Eye (tissue), 1 donor: Measurements from ENCODE around the gene NCEH1.
"Not testable (repeated sequence)": the region's sequence is repeated elsewhere in the genome, so short reads cannot be mapped to it uniquely, and the experiment has no call there.

Source experiments
- DNase-seq: peaks from one replicate; pipeline ENCODE4 v3.0.0-alpha.2; 2015

The NCEH1 gene, protein sequence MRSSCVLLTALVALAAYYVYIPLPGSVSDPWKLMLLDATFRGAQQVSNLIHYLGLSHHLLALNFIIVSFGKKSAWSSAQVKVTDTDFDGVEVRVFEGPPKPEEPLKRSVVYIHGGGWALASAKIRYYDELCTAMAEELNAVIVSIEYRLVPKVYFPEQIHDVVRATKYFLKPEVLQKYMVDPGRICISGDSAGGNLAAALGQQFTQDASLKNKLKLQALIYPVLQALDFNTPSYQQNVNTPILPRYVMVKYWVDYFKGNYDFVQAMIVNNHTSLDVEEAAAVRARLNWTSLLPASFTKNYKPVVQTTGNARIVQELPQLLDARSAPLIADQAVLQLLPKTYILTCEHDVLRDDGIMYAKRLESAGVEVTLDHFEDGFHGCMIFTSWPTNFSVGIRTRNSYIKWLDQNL

DNA sequence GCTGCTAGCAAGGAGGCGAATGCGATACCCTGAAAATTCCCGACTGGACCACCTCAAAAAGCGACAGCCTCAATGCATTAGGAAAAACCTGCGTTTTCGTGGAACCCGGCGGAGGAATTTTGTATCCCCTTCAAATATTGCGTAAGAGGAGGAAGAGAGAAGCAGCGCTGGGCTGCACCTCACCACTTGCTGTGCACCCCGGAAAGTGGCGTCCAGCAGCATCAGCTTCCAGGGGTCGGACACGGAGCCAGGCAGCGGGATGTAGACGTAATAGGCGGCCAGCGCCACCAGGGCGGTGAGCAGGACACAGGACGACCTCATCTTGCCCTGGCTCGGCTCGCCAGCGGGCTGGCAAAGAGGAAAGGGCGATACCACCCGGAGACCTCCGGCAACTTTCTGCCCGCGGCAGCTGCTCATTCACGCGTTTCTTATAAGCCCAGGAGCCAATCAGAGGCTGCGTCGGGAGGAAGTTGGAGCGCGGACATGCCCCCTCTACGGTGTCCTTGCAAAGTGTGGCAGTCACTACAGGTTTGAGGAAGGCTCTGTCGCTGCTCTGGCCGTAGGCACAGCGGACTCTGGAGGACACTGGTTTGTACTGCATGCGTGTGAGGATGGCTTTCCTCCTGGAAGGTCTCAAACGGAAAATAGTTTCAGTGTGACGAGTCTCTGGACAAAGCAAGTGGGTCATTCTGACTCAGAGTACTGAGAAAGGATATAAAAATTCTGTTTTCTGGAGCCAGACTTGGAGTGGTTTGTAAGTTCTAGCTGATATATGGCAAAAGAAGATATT, at the start of gene NCEH1:
NCEH1 (minus strand) TSS at position 404 of the 790 bp plus-strand sequence; CDS start at position 321, 83 bp downstream.
- peak; percentile 96 for DNase-seq

DNA sequence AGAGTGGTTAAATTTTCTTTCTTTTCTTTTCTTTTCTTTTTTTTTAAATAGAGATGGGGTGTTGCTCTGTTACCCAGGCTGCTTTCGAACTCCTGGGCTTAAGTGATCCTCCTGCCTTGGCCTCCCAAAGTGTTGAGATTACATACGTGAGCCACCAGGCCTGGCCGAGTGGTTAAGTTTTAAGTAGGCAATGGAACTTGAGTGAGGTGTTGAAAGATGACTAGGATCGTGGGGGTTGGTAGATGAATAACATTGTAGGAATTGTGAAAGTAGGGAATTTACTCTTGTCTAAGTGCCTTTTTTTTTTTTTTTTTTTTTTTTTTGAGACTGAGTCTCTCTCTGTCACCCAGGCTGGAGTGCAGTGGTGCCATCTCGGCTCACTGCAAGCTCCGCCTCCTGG, 49.5 kb upstream of the NCEH1 start:
- not testable (repeated sequence) for DNase-seq

DNA sequence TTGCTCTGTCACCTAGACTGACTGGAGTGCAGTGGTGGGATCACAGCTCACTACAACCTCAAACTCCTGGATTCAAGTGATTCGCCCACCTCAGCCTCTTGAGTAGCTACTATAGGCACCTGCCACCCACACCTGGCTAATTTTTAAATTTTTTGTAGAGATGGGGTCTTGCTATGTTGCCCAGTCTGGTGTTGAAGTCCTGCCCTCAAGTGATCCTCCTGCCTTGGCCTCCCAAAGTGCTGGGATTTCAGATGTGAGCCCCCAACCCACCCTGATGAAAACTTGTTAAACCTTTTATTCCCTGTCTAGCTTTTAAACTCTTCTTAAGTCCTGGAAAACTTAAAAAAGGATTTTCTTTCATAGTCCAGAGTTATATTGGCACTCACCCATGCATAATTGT, 42.3 kb upstream of the NCEH1 start:
- DNase-seq = no peak

DNA sequence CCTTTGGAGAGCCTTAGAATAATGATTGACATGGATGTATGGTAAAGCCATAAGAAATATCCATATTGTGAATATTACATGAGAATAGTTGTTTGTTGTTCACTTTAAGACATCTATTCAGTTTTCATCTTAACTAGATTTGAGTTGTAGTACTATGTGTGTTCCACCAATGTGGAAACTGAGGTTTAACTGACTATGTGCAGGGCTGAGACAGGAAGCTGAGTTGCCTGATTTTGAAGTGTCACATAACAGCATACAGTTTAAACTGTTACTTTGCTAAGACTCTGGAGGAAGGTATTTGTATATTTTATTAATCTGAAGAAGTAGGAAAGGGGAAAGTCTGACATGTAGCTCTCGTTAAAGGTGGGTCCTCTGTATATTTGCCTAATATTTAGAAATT, 41.8 kb upstream of the NCEH1 start:
- no peak for DNase-seq

DNA sequence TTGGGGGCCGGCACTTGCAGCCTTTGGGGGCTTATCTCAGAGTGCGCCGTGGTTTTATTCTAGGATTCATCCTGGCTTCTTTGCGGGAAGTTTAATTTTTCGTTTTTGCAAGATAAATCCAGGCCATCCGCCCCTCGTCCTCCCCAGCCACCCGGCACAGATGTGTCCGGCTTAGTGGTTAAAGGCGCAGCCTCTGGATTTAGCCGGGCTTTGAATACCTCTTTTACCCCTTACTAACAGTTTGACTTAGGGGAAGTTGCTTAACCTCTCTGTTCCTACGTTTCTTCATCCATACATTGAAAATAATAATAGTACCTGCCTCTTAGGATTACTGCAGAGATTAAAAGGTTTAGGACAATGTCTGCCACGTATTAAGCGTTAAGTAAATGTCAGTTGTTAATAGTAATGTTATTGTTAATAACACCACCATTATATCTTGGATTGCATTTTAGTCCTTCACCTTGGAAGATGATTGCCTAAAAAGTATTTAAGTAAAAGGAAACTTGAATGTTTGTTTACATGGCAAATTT, 40.4 kb upstream of the NCEH1 start:
- DNase-seq = no peak

DNA sequence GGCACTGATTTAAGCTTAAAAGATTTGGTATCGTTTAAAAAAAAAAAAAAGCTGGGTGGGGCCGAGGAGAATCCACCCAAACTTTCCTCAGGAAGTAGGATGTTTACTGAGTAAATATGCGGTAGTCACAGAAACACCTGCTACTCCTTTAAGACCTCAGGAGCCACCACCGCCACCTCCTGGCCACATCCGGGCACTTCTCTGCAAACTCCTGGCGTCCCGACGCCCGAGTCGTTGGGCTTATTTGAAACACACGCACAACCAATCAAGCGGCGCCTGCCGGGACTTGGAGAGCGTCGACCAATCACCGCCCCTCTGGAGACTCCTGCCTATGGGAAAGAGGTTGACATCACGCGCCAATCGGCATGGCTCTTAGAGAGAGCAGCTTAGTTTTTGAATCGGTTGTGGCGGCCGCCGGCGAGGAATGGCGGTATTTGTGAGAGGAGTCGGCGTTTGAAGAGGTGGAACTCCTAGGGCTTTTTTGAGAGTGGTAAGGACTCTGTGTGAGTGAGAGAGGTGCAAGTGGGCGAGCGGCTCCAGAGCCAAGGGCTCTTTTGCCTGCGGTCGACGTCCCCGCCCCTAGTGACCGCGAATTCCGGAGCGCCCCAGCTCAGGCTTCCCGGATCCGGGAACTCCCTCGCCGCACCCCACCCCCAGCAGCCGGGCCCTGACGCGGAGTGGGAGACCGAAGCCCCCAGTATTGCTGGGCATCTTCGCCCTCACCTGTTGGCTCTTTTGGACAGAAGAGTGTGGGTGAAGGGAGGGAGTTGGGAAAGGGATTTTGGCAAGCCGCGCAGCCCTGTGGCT, 39.7 kb upstream of the NCEH1 start, which contains the start of gene ECT2:
ECT2 (plus strand) TSS at position 359 of the 807 bp plus-strand sequence. CDS start 3,805 bp downstream, outside the sequence.
- peak; percentile 100 for DNase-seq

DNA sequence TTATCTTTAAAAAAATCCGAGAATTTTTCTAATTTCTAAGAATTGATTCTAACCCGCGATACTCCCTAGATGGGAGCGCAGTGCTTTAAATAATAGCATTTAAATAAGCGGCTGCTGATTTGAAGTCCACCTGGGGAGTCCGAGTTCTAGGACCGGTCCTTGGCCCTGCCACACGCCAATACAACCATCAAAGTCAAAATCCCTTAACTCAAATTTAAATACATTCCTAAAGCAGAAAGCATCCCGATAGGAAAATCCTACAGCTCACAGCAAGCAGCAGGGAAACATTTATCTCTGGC, 39.2 kb upstream of the NCEH1 start:
- DNase-seq = no peak

DNA sequence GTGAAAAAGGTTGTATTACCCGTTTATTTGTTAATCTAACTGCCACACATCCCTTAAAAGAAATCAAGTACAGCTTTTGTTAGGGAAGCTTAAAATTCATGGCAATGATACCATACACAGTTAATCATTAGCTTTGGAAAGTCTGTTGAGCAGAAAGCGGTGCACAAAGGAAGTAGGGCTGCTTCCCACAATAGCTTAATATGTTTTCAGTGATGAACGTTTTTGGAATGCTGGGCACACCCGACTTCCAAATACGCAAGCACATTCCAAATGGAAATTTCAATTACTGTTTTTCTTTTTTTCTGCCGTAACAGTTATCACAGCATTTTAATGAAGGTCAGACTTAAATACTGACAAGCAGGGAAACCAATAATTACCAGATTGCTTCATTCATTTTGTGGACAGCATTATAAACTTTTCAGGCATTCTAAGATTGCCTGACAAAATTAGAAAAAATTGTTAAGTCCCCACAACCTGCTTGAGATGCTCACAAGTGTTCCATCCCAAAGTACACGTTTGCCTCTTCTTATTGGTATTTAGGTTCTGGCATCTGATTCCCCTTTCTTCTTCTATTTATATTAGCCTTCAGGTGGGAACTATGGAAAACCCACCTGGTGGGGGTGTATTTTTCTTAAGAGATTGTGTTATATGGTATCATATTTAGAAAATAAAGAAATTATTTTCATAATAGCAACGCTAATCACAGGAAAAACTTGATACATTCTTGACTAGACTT, 38.5 kb upstream of the NCEH1 start:
- DNase-seq = peak; percentile 30

DNA sequence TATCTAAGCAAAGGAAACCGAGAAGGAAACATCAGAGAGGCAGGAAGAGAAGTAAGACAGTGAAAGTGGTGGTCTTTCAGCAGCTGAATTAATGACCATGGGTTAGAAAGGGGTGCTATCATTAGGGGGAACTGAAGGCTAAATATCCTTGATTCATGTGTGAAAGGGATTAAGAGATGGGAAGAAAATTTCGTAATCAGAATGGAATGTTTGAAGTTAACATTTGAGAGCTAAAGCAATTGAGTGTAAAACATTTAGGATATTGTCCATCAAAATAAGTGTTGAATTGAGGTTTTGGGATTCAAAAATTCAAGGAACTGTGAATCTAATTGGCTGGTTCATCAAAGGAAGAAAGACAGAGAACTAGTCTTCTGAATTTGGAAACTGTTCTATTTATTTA, 35.6 kb upstream of the NCEH1 start:
- no peak for DNase-seq

DNA sequence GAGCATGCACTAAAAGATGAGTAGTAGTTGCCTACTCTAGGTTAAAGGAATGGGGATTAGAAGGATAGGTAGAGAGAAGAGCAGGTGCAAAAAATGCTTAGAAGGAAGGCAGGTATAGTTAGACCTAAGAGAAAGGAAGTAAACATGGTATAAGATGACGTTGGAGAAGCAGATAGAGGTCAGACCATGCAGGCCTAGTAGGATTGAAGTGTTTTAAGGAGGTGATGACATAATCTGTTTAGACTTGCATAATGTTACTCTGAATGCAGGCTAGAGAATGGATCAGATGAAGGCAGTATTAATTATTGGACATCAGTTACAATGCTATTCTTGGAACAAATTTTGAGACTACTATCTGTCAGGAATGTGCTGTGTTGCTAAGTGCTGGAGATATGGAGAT, 28.6 kb upstream of the NCEH1 start:
- DNase-seq = no peak

DNA sequence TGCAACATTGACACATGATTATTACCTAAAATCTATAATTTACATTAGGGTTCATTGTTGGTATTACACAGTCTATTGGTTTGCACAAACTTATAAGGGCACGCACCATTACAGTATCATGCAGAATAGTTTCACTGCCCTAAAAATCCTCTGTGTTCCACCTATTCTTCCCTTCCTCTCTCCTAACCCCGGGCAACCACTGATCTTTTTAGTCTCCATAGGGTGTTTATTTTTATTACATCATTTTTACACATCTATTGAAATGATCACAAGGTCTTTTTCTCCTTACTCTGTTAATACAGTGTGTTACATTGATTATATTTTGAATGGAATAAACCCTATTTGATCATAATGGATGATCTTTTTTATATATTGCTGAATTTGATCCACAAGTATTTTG, 24.1 kb upstream of the NCEH1 start:
- DNase-seq = no peak

DNA sequence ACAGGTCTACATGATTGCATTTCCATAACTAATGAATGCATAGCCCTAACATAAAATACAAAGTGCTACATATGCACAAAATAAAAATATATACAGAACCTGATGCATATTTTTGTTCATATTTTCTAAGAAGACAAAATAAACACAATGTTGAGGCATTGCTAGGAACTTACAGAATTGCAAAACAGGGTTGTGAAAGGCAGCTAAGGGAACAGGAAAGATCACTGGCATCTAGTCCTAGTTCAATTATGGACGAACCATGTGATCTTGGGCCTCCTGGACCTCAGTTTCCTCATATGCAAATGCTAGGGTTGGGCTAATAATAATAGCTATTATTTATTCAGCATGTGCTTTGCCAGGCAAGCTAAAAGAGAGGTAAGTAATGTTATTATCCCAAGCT, 15.5 kb upstream of the NCEH1 start:
- DNase-seq = no peak

DNA sequence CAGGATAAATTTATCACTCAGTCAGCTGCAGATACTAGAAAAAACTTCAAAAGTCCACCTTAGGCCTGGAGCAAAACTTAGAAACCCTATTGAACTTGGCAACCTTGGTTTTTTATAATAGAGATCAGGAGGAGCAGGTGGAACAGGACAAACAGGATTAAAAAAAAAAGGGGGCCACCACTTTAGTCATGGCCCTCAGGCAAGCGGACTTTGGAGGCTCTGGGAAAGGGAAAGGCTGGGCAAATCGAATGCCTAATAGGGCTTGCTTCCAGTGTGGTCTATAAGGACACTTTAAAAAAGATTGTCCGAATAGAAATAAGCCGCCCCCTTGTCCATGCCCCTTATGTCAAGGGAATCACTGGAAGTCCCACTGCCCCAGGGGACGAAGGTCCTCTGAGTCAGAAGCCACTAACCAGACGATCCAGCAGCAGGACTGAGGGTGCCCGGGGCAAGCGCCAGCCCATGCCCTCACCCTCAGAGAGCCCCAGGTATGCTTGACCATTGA, 11.7 kb upstream of the NCEH1 start:
- not testable (repeated sequence) for DNase-seq

DNA sequence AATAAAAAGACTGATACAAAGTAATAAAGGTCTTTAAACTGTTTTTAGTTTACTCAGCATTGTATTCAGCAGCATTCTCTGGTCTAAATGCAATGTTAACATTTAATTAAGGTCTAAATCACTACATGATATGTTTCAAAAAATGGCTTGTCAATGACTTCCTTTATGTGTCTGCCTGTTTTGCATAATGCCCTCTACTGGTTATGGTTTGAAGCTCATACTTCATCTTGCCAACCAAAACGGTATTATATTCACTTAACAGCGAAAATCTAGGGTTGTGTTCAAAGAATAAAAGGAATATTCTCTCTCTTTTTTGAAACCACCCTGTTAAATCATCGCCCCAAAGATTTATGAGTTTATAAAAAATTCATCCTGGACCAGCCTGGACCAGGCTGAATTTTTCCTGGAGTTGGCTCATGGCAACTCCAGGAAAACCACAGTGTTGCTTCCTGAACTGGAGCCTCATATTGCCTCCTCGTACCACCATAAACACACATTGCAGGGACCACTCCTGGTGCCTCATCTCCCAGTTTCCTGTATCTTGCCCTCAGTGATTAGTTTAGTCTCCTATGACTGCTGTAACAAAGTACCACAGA, 6.7 kb upstream of the NCEH1 start:
- DNase-seq = no peak

DNA sequence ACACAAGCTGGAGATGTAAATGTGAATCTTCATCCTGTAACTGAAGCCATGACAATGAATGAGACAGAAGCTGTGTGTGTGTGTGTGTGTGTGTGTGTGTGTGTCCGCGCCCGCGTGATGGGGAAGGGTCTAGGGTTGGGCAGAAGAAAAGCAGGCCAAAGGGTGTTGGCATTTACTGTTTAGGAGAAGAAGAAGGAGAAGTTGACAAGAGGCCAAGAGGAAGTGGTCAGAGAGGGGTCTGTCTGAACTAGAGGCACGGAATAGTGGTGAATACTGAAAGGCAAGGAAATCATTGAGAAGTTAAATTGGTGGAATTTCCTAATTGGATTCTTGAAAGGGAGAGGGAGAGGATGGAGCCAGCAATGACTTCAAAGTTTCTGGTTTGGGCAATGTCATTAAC, 5.6 kb upstream of the NCEH1 start:
- no peak for DNase-seq

DNA sequence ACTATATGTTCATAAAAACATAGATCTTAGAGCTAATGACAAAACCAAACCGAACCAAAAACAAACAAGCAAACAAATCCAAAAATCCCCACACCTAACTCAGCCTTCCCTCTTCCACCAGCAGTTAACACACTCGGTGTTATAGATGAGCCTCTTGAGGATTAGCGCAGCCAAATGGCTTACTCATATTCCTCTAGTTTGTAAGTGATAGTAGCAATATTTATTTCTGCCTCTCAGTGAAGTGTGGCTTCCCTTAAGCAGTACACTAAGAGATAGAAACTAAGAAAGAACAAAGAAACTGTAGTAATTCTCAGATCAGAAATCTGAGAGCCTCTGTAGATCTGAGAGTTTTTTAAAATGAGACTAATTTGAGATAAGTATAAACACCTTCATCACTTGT, 2.4 kb upstream of the NCEH1 start:
- DNase-seq = no peak

DNA sequence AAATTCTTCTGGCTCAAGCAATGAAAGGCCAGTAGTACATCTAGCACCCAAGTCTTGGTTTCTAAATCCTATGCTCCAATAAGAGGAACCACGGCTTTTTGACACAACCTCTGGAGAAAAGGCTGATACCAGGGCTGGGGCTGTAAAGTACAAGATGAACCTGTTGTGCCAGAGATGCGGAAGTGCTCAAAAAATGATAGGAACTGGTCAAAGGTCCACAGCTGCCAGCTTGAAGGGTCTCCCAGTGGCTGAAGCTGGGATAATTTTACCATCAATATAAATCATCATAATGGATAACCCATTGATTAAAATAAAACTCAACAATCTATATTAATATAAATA, 558 bp upstream of the NCEH1 start:
- DNase-seq = no peak

DNA sequence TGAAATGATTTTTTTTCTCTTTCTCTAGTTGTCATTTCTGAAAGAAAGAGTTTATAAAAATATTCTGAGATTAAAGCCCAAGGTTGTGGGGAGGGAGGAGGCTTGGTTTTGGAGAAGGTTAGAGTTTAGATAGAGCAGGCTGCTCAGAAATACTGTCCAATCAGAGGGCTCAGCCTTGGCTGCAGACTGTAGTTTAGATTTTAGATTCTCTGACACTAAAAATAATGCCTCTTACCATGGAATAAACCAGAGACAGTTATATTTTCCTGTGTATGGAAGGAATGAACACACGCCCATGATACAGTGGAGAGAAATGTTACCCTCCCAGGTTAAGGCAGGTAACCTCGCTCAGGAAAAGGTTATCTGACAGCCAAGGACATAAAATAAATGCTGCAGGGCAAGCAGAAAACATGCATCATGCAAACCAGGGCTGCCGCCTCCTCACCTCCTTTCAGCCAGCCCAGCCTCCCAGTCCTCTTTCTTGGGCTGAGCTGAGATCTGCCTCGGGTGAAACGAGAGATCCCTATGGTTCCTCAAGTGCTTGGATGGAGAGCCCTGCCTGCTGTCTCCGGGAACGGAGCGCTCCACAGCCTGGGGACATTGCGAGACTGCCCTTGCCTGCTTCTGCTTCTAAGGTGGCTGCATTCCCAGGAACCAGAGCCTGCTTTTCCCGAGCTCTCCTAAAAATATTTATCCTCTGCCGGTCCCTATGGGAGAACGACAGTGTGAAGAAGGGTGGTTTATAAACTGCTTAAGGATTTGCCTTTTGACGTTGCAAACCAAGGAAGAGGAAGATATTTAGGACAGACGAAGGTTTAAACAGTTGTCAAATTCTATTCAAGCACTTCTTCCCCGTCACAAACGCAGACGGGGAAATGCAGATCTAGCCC, 848 bp downstream of the NCEH1 start:
- no peak for DNase-seq

DNA sequence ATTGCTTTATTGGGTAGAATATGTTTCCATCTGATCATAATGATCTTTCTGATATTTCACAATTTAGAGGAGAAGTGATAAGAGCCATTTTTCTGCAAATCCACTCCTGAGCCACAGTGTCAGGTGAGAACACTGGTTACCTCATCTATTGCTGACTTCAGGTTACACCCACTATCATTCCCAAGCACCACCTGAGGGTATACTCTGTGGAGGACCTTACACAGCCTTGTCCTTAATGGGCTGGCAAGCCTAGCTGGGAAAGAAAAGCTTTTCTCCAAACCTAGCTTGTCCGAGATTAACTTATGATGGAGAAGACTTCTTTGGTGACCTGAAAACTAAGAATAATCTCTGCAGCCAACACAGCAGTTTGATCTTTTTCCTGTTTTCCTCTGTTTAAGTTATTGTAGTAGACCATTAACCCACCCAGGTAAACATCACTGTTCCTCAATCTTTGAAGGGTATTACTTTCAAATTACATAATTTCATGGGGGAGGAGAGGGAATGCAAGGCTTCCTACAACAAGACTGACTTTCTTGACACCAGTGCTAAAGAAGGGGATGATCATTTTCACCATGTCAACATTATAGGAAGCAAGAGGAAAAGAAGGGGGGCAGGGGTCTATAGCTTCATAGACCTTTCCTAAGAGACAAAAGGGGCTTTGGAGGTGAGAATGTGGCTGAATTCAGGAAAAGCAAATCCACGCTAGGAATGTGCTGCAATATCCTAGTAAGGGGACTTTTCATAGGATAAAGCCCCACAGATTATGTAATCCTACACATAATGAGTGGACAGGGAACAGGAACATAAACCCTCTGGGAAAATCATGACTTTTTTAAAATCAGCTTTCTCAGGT, 1.7 kb downstream of the NCEH1 start:
- no peak for DNase-seq

DNA sequence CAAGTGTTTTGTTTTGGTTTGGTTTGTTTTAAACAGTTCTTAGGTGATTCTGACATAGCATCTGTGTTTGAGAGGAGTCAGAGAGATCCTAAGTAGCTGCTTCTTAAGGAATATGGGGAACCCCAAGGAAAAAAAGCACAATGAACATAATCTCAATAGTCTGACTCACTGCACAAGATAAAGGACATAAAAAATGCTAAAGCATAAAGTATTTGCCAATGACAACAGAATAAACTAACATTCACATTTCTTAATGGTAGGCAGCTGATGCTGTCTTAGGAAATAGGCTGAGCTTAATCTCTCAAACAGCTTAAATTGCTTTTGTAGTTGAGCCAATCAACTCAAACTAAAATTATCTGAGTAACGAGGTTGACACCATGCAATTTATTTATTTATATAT, 2.9 kb downstream of the NCEH1 start:
- no peak for DNase-seq
